GM19467 (cell line): ENCODE results near the gene KLF11.

Experiments used
- ATAC-seq: cut with Tn5 transposase; IDR thresholded peaks from one replicate; pipeline ENCODE4 v1.9.1; 2021; ENCODE audit warnings: mild to moderate bottlenecking, moderate library complexity; ENCODE audit not compliant: unreplicated experiment

Gene KLF11

DNA sequence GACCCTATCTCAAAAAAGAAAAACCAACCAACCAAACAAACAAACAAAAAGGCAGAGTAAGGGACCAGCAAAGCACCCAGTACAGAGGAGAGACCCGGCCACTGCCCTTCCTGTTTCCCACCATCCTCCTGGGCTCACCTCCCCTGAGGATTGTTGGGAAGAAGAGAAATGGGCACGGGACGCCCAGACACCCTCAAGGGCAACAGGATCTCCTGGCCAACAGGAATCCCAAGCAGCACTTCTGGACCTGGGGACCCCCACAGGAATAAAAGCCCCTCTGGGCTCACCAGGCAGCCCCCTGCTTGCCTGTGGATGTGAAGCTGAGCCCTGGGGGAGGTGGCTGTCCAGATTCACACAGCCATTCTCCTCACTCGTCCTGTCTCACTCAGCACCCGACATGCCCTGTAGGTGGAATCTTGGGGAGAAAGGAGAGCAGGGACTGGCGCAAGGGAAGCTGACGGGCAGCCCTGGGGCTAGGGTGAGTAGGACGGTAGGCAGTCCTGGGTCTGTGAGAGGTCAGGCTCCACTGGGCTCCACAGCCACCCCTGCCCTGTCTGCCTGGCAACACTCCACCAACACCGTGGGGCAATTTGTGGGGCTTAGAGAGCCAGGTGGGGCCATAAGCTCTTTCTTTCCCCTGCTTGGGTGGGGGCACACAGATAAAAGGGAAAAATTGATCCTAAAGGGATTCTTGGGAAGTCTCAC, 18.0 kb downstream of the KLF11 start:
- no peak for ATAC-seq

DNA sequence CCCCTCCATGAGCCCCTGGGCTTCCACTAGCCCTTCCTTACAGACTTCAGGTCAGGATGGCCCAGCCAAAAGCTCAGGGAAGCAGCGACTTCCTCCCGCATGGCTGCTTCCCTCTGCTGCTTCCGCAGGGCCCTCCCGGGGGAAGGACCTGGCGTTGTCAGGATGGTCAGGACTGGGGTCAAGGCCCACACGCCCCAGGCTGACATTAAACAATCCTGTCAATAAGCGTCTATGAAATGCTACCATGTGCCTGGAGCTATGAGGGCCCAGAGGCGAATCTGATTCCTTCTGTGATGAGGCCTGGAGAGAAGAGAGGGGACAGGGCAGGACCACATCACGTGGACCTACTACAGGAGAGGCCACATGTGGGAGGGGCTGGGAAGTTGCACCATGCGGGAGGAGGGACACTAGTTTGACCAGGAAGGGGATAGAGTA, 19.6 kb downstream of the KLF11 start:
- no peak for ATAC-seq

DNA sequence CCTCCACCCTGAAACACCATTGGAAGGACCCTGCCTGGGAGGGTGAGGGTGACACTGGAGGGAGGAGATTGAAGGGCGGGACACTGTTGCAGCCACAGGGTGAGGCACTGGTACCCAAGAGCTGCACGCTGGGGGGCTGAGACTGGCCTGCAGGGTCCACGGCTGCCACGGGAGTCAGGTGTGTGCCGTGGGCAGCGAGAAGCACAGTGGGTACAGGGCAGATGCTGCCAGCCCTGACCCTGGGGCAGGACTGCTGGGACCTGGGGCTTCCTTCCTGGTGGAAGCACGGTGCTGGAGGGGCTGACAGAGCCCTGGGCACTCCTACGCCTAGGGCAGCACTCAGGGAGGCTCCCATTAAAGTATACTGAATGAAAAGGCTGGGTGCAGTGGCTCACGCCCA, 20.2 kb downstream of the KLF11 start:
- ATAC-seq: no peak

DNA sequence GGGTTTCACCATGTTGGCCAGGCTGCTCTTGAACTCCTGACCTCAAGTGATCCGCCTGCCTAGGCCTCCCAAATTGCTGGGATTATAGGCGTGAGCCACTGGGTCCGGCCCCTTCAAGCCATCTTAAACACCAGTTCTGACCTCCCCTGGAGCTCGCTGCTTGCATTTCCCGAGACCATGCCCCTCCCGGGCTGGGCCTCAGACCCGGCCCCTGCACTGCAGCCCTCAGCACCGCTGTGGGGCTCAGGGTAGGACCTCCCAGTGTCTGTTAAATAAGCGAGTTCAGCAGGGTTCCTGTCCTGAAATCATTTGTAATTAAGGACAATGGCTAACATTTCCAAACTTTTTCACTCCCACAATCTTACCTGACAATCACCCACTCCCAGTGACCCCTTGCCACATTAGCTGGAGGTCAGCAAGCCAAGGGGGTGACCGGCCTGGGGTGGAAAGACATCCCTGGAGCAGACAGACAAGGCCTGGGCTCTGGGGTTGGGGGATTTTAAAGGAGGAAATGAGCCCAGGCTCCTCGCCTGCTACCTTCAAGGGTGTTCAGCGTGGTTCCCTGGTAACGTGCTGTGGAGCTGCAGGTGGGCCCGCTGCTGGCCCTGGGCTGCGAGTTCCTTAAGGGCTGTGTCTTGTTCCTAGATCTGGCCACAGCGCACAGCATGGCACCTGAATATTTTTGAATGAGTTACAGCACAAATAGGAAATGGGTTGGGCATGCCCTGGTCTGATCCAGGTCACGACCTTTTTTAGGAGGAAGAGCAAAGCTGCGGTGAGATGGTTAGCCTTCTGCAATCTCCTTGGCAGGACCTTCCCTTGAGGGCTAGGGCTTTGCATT, 21.8 kb downstream of the KLF11 start:
- ATAC-seq: no peak

DNA sequence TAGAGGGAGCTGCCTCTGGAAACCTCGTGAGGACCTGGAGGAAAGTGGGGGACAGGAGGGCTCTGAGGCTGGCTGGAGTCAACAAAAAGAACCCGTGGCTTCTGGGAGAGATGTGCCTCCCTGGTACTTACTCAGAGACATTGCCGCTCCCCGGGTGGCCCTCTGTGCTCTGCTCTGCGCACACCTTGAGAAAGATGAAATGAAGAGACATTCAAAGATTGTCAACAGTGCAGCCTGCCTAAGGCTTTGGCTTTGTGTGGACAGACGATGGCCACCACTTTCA, 22.4 kb downstream of the KLF11 start:
- no peak for ATAC-seq

DNA sequence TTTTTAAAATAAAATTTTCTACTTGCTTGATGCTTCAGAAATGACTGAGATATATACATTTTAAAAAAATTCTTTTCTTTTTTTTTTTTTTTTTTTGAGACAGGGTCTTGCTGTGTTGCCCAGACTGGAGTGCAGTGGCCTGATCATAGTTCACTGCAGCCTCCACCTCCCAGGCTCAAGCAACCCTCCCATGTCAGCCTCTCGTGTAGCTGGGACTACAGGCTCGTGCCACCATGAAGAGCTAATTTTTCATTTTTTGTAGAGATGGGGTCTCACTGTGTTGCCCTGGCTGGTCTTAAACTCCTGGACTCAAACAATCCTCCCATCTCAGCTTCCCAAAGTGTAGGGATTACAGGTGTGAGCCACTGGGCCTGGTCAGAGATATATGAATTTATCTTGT, 24.0 kb downstream of the KLF11 start:
- no peak for ATAC-seq

DNA sequence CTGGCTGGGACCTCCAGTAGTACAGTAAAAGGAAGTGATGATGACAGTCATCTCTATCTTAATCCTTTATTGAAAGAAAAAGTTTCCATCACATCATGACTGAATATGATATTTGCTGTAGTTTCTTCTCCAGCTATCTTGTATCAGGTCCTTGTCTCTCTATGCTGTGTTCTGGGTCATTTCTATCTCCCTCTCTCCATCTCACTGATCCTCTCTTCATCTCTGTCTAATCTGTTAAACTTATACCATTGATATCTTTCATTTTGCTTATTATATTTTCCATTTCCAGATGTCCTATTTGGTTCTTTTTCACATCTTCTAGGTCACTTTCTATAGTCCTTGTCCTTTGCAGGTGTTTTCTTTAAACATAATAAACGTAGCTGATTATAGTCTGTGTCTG, 24.5 kb downstream of the KLF11 start:
- no peak for ATAC-seq

DNA sequence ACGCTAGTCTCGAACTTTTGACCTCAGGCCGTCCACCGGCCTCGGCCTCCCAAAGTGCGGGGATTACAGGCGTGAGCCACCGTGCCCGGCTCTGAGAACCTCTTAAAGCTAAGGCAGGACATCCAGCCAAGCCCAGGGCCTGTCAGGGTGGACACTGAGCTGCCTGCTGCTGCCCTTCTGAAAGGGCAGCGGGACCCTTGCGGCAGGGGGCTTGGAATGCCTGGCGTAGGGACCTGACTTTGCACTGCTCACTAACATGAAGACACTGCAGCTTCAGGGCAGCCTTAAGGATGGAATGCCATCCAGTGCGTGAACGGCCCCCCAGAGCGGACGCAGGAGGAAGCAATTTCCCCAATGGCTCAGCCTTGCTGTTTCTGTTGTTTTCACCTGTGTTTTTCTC, 27.8 kb downstream of the KLF11 start:
- no peak for ATAC-seq

DNA sequence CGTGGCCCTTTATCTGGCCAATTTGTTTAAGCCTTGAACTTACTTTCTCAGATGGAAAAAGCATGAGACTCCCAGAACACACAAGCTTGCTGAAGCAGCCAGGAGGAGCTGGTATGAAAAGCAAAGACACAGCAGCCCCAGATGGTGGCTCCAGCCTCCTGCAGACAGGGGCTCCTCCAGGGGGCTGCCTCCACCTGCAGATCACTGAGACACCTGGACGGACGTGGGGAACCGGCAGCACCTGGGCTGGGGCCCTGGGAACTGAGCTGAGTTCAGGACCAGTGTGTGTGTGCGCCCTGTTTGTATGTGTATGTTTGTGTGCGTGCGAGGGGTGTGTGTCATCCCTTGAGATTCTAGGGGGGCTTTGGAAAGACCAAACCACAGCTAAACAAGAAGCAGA, 28.2 kb downstream of the KLF11 start:
- no peak for ATAC-seq

DNA sequence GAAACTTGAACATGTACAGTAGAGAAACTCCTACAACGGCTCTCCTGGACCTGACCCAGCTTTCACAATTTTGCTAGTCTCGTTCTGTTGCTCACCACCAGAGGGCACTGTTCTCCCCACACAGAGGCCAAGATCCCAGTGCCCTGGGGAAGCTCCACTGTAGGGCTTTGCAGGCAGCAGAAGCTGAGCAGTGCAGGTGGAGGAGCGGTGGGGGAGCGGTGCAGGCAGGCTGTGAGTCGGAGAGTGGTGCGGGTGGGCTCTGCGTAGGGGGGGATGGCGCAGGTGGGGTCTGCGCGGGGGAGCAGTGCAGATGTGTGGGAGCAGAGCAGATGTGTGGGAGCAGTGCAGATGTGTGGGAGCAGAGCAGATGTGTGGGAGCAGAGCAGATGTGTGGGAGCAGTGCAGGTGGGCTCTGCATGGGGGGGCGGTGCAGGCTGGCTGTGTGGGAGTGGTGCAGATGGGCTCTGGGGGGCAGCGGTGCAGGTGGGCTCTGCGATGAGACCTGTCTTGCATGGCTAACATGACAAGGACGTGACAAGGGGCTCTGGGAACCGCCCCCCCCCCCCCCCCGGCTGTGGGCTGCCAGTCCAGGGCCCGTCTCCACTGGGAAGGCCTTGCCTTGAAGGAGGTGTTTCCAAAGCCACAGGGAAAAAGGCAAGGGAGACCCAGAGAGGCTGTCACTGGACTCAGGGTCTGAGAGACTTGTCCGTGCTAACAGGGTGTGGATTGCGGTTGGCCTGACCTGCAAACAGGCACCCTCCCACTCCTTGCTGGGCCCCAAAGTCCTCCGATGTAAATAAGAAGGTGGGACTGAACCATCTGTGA, 29.5 kb downstream of the KLF11 start:
- ATAC-seq: peak; percentile 77

DNA sequence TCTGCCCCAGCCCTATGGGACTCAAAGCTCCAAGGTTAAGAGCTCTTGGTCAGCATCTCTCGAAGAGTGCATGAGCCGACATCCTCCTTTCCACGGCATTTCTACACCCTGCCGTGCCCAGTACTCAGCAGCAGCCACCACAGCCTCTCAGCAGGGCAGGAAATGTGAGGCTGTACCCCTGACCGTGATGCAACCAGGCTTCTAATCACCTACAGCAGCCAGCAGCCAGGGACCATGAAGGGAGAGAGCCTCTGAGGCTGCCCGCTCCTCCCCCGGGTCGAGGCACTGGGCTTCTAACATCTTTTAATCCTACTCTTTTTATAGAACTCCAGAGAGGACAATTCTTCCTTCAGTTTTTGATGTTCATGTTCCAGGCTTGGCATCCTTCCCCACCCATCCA, 30.4 kb downstream of the KLF11 start:
- no peak for ATAC-seq

DNA sequence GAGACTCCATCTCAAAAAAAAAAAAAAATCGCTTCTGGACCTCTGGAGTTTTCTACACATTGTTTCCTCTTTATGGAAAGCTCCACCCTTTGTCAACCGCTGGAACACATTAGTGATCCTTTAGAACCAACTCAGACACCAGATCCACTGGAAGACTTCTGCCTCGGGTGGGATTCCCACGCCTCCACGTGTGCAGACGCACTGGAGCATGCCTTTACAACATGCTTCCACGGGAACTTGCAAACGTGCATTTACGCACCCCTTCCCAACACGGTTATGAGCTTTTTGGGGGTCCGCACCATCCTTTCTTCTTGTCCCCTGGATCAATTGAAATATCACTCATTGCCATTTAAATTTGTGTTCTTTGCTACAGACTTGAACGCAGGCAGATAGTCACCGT, 31.8 kb downstream of the KLF11 start:
- no peak for ATAC-seq

DNA sequence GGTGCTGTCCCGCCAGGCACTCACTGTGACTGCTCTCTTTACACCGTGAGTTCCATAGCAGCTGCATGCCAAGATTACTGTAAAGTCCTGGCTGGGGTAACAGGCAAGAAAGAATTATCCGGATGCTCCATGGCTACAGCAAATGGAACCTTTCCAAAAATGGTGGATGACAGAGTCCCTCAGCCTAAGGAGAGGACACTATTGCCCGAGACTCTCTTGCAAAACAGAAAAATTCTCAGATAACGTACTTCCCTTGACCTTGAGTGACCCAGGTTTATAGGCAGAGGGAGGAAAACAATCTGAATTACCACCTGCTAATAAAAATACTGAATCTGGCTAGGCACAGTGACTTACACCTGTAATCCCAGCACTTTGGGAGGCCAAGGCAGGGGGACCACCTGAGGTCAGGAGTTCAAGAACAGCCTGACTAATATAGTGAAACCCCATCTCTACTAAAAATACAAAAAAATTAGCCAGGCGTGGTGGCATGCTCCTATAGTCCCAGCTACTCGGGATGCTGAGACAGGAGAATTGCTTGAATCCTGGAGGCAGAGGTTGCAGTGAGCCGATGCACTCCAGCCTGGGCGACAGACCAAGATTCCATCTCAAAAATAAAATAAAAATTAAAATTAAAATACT, 32.3 kb downstream of the KLF11 start:
- no peak for ATAC-seq

DNA sequence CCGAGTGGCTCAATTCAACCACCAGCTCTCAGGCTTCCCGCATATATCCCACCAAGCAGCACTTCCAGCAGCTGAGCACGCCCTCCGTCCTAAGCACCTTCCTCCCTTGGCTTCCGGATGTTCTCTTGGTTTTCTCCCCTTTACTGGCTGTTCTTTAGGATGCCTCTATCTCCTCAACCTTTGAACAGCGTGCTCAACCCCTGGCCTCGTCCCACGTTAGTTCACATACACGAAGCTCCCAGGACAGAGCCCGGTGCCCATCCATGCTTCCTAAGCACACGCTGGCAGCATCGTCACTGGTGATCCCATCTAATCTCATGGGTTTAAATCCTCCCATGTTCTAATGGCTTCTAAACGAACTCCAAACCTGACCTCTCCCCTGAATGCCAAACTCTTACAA, 33.2 kb downstream of the KLF11 start:
- ATAC-seq: no peak

DNA sequence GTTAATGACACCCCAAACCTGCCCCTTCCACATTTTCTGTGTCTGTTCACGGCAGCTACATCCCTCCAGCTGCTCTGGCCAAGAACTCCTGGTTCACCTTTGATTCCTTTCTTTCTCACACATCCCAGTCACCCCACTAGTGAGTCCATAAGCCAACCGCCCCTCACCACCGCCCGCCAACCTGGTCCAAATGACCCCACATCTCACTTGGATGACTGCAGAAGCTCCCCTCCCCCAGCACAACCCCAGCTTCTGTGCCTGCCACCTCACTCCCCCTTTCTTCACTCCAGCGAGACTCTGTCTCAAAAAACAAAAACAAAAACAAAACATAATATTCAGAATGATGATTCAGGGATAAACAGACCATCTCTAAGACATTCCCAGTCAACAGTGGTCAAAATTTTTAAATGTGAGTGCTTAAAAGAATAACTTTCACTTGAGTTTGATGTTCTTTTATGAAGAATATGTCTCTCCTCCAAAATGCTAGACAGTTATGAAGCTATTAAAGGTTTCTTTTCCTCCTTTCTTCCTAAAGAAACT, 33.7 kb downstream of the KLF11 start:
- ATAC-seq: no peak

DNA sequence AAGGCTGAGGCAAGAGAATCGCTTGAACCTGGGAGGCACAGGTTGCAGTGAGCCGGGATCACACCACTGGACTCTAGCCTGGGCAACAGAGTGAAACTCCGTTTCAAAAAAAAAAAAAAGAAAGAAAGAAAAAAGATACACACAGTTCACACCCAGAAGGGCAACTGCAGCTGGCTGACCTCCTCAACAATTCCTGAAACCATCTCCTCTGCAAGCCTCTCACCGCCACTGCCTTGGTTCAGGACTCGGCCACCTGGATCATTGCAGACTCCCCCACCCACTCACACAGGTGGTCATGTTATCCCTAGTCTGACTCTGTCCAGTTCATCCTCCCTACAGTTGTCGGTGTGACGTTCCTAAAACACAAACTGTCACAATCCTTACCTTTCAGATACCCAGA, 34.7 kb downstream of the KLF11 start:
- no peak for ATAC-seq

DNA sequence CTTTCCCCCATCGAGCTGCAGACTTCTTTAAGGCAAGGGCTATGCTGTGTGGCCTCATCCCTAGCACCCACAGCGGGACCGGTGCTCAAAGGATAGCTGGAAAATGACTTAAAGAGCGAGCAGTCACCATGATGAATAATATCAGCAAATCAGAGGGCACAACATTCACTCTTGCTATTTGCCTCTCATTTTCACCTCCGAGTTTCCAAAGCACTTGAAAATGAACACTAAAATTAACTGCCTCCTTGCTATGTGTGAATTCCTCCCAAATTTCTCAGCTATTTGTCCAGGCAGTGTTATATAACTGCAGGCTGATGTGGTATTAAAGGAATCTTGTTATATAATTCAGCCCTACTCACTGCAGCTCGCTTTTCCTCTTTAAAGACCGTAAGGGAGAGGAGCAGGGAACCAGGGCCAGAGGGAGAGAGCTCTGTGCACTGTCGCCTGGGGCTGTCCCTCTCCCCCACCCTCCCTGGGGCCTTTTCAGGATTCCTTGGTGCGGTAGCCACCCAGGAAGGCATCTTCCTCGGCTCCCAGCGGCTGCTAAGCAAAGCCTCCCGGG, 35.4 kb downstream of the KLF11 start:
- no peak for ATAC-seq

DNA sequence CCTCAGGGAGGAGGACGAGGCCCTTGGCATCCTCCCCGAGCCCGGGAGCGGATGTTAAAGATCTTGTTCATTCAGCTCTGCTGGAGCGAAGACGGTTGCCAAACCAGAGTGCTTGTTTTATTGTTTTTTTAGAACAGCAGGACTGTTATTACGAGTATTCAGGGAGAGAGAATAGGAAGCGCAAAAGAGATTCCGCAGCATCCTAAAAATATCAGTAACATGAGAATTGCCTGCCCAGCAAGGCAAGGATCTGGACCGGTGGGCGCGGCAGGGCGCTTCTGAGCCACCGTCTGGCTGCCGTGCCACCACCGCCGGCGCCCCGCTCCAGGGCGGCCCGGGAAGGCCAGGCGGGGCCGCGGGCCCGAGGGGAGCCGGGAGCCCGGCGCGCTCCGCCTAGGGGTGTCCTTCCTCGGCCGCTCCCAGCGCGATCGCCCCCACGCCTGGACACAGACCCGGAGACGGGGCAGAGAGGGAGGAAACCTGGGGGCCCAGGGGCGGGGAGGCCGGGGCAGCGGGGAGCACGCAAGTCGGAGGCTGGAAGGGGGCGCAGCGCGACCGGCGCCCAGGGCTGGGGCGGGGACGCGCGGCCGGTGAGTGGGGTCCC, 36.0 kb downstream of the KLF11 start:
- peak; percentile 14 for ATAC-seq

DNA sequence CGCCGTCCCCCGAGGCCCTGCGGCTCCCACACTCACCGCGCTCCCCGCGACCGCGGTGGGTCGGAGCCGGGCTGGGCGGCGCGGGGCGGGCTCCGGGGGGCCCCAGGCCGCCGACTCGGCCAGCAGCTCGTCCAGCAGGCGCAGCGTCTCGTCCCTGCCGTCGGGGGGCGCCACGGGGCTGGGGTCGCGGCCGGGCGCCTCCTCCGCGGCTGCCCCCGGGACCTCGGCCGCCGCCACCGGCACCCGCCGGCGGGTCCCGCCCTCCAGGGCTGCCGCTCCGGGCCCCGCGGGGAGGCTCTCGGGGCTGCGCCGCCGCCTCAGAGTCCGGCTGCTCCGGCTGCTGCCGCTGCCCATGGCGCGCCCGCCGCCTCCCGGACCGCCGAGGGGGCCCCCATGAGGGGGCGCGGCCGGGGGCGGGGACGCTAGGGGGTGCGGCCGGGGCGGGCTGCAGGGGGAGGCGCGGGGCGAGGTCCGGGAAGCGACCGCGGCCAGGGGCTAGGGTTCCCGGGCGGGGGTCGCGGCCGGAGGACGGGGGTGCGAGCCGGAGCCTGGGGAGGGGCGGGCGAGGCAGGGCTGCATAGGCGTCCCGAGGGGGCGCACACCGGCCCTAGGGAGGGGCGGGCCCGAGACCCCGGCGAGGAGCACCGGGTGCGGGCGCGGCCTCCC, 36.7 kb downstream of the KLF11 start, which contains the start of gene CYS1:
Gene CYS1 (minus strand): TSS at position 542 of the 666 bp plus-strand sequence. CDS start 188 bp downstream, at position 354.
- peak; percentile 28 for ATAC-seq
